SK-N-SH (cell line): ENCODE data around the gene MCRIP2. TPM values are rescaled to one million over a fixed set of nuclear protein-coding genes. Genes with fewer than 3 reads are reported as not detected.
A peak's percentile ranks its signal among the peaks of the same experiment; 100 is the strongest.

Source experiments
- CTCF ChIA-PET: fragments of 300-600, 350-600 bp; formaldehyde crosslinking; extraction: SDS; loops from one replicate; lab custom pipeline; 2021; lab: Yijun Ruan, JAX
- POLR2A ChIA-PET: fragments of 350-600 bp; sonication (Branson Sonifier 250); formaldehyde crosslinking; extraction: SDS; loops from one replicate; lab custom pipeline; 2020; ENCODE audit warnings: antibody characterized with exemption, inconsistent platforms; lab: Yijun Ruan, JAX
- DNase-seq: peaks from one replicate; pipeline ENCODE4 v3.0.0; 2012
- H2AFZ ChIP-seq: fragments of 200-600 bp; sonication (generic); 2 replicates; pipeline ENCODE4 v1.8.1; 2016; ENCODE audit warnings: antibody characterized with exemption, mild to moderate bottlenecking, low read depth
- H3F3A ChIP-seq: fragments of 200-600 bp; sonication (generic); replicated peaks from 2 replicates; pipeline ENCODE3; 2016; ENCODE audit warnings: antibody characterized with exemption, mild to moderate bottlenecking; ENCODE audit not compliant: insufficient read depth
- H3K27ac ChIP-seq, 2 experiments: fragments of 200-500 bp in 1 of 2; fragments of 200-600 bp in 1 of 2; sonication (Bioruptor generic) in 1 of 2; sonication (generic), shearing (Covaris generic) in 1 of 2; 2 replicates each; pipeline versions ENCODE4 v1.5.1 to v1.6.1; 2014 to 2016; ENCODE audit warnings: low read depth in 2 of 2, inconsistent platforms in 1 of 2, low read length in 1 of 2, mild to moderate bottlenecking in 1 of 2, mixed read lengths in 1 of 2
- H3K27me3 ChIP-seq: fragments of 200-600 bp; sonication (generic), shearing (Covaris generic); 2 replicates; pipeline ENCODE4 v1.6.1; 2016; ENCODE audit warnings: mixed run types; ENCODE audit not compliant: insufficient read depth
- H3K36me3 ChIP-seq, 2 experiments: fragments of 200-500 bp in 1 of 2; fragments of 200-600 bp in 1 of 2; sonication (Bioruptor generic) in 1 of 2; sonication (generic) in 1 of 2; replicated peaks in 1 of 2; 2 replicates each; pipeline versions ENCODE3 to v1.5.1; 2014 to 2016; ENCODE audit warnings: low read length in 1 of 2, mild to moderate bottlenecking in 1 of 2; ENCODE audit not compliant: insufficient read depth in 2 of 2, control insufficient read depth in 1 of 2
- H3K4me1 ChIP-seq, 2 experiments: fragments of 200-500 bp in 1 of 2; fragments of 200-600 bp in 1 of 2; sonication (Bioruptor generic) in 1 of 2; sonication (generic), shearing (Covaris generic) in 1 of 2; 2 replicates each; pipeline versions ENCODE4 v1.5.1 to v1.6.1; 2014 to 2016; ENCODE audit warnings: low read depth in 1 of 2, low read length in 1 of 2, mixed run types in 1 of 2; ENCODE audit not compliant: insufficient read depth in 2 of 2, control insufficient read depth in 1 of 2
- H3K4me2 ChIP-seq: fragments of 200-600 bp; sonication (generic), shearing (Covaris generic); 2 replicates; pipeline ENCODE4 v1.6.1; 2017; ENCODE audit warnings: mixed run types
- H3K4me3 ChIP-seq, 2 experiments: fragments of 200-500 bp in 1 of 2; fragments of 200-600 bp in 1 of 2; sonication (Bioruptor generic) in 1 of 2; sonication (generic), shearing (Covaris generic) in 1 of 2; 2 replicates each; pipeline versions ENCODE4 v1.5.1 to v1.8.1; 2014 to 2016; ENCODE audit warnings: low read depth in 2 of 2, inconsistent platforms in 1 of 2, low read length in 1 of 2, mild to moderate bottlenecking in 1 of 2, mixed read lengths in 1 of 2, moderate library complexity in 1 of 2
- H3K79me2 ChIP-seq: fragments of 200-600 bp; sonication (generic); 2 replicates; pipeline ENCODE4 v1.8.1; 2017; ENCODE audit warnings: mild to moderate bottlenecking; ENCODE audit not compliant: insufficient read depth
- H3K9ac ChIP-seq: fragments of 200-600 bp; sonication (generic); 2 replicates; pipeline ENCODE4 v1.6.1; 2017; ENCODE audit warnings: mixed run types
- H3K9me2 ChIP-seq: fragments of 200-600 bp; sonication (generic); 2 replicates; pipeline ENCODE4 v1.6.1; 2017; ENCODE audit warnings: mixed run types
- H3K9me3 ChIP-seq: fragments of 200-600 bp; sonication (generic); 2 replicates; pipeline ENCODE4 v1.6.1; 2017; ENCODE audit warnings: mixed run types, mild to moderate bottlenecking, moderate library complexity
- H4K20me1 ChIP-seq: fragments of 200-600 bp; sonication (generic); 2 replicates; pipeline ENCODE4 v1.6.1; 2017; ENCODE audit warnings: mild to moderate bottlenecking, mixed run types; ENCODE audit not compliant: insufficient read depth
- CTCF ChIP-seq: fragments of 200-600 bp; sonication (generic); IDR thresholded peaks from 2 replicates; pipeline ENCODE4 v1.6.1; 2017; ENCODE audit warnings: antibody characterized with exemption, mild to moderate bottlenecking, moderate library complexity
- EZH2phosphoT487 ChIP-seq: fragments of 200-600 bp; sonication (generic); IDR thresholded peaks from 2 replicates; pipeline ENCODE4 v1.6.1; 2017; ENCODE audit warnings: low read depth, mixed run types, mild to moderate bottlenecking, antibody characterized with exemption, moderate library complexity, borderline replicate concordance
- FOXM1 ChIP-seq: IDR thresholded peaks from 2 replicates; pipeline ENCODE4 v1.4.0; 2012; ENCODE audit warnings: low read depth, mild to moderate bottlenecking
- GABPA ChIP-seq: IDR thresholded peaks from 2 replicates; pipeline ENCODE4 v1.4.0; 2012; ENCODE audit warnings: low read depth, mild to moderate bottlenecking
- GATA2 ChIP-seq: sonication (generic); formaldehyde crosslinking; IDR thresholded peaks from 2 replicates; pipeline ENCODE4 v1.5.0; 2020; ENCODE audit warnings: mild to moderate bottlenecking, missing genetic modification reagents
- MEF2A ChIP-seq: IDR thresholded peaks from 2 replicates; pipeline ENCODE4 v1.4.0; 2012; ENCODE audit warnings: low read depth, borderline replicate concordance
- NRF1 ChIP-seq: IDR thresholded peaks from 2 replicates; pipeline ENCODE4 v1.6.1; 2012; ENCODE audit warnings: low read depth, mild to moderate bottlenecking, low read length
- POLR2AphosphoS5 ChIP-seq: IDR thresholded peaks from 2 replicates; pipeline ENCODE4 v1.6.1; 2012; ENCODE audit warnings: low read depth, low read length
- RCOR1 ChIP-seq: fragments of 150-350 bp; IDR thresholded peaks from 2 replicates; pipeline ENCODE4 v1.6.1; 2017; ENCODE audit warnings: antibody characterized with exemption, low read length
- RXRA ChIP-seq: IDR thresholded peaks from 2 replicates; pipeline ENCODE4 v1.4.0; 2012; ENCODE audit warnings: low read depth, mild to moderate bottlenecking, borderline replicate concordance
- TCF12 ChIP-seq: IDR thresholded peaks from 2 replicates; pipeline ENCODE4 v1.4.0; 2012
- TEAD4 ChIP-seq: IDR thresholded peaks from 2 replicates; pipeline ENCODE4 v1.4.0; 2012; ENCODE audit warnings: mild to moderate bottlenecking, borderline replicate concordance; ENCODE audit not compliant: insufficient read depth
- USF2 ChIP-seq: fragments of 150-350 bp; IDR thresholded peaks from 2 replicates; pipeline ENCODE4 v1.6.1; 2017; ENCODE audit warnings: antibody characterized with exemption, low read length, low read depth, borderline replicate concordance
- WGBS: methylation state at CpG from one replicate; pipeline ENCODE4 v1.1.6; 2017; ENCODE audit warnings: low lambda C conversion rate; 5-methylcytosine and 5-hydroxymethylcytosine counted together
- polyA plus RNA-seq, 3 experiments: library from polyadenylated mRNA; depleted of rRNA; stranded (reverse); fragments of >200 nt; gene quantifications; 2 replicates each; pipeline ENCODE4 v1.2.3, GENCODE V29; 2012
- TF ChIP-seq, protein P1 (sequence below): IDR thresholded peaks from 2 replicates; pipeline ENCODE4 v1.4.0; 2012; ENCODE audit warnings: low read depth

Gene MCRIP2
- polyA plus RNA-seq, 1 of the 3 experiments (the other 2 are of a cell fraction), result 36.9 TPM

GRCh38 chr16:667780-668518 lies 26.3 kb downstream of the MCRIP2 start, which contains the start of gene RHOT2 (continued):
- TF ChIP-seq GATA2 (no peak), RXRA (no peak), NRF1 (no peak; the same call in 1 of the 2 replicates), CTCF (peak; percentile 82), POLR2AphosphoS5 (peak; percentile 77; the same call in 1 of the 2 replicates), MEF2A (no peak; the same call in 1 of the 2 replicates), TCF12 (no peak), TEAD4 (no peak), RCOR1 (no peak; the same call in 1 of the 2 replicates), GABPA (peak; percentile 90), FOXM1 (no peak), EZH2phosphoT487 (no peak)

- ChIA-PET POLR2A (interaction anchor here (0.9 to 1.0 kb wide), 2 partner anchors 11 to 16 kb away, joined by 3 to 4 read pairs; partner anchors contain the start of gene JMJD8), CTCF (interaction anchor here (1.2 to 6.3 kb wide), 13 partner anchors 7 to 277 kb away, joined by 4 to 69 read pairs (median 8); partner anchors contain the start of genes JMJD8, RHBDL1 and WDR90)
- Histone ChIP-seq H4K20me1 (0 out of 2 replicates have a peak, but pooled peaks cover 6% of the 10 kb centered on the region), H3K9ac (peak overlapping the region; percentile 88), H3K79me2 (peaks cover 25% of the 10 kb centered on the region), H3K27me3 (no peaks in the 10 kb centered on the region), H3K9me3 (no peaks in the 10 kb centered on the region), H3K4me2 (peak overlapping the region; percentile 96), H2AFZ (no peak overlapping the region), H3K4me3 (peak overlapping the region; percentile 88 to 93), H3K36me3 (peaks cover 5 to 45% of the 10 kb centered on the region in 2 experiments), H3K27ac (peak overlapping the region; percentile 56 to 75; a peak in 3 of 4 replicates), H3K9me2 (no peaks in the 10 kb centered on the region), H3F3A (no peaks in the 10 kb centered on the region), H3K4me1 (peaks cover 0 to 15% of the 10 kb centered on the region in 2 experiments; a peak in 1 of 4 replicates)
- WGBS, result 40% methylated on average over 1 of the region's 50 CpGs
- no peak for TF ChIP-seq USF2
- TF ChIP-seq, protein P1, sequence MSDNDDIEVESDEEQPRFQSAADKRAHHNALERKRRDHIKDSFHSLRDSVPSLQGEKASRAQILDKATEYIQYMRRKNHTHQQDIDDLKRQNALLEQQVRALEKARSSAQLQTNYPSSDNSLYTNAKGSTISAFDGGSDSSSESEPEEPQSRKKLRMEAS, result peak; percentile 38; the same call in 1 of the 2 replicates
- peak; percentile 51 for DNase-seq
Measured at GRCh38 chr16:668519-669171, 27.0 kb downstream of the MCRIP2 start.
